DMS114 treated with DMSO at 0.1 percent for 48 hours (cell line): ENCODE measurements around the gene NPFF.
A peak's percentile ranks its signal among the peaks of the same experiment; 100 is the strongest.

Experiments used
- DNase-seq: peaks from one replicate; lab custom pipeline; 2025; ENCODE audit not compliant: unreplicated experiment; lab: John Stamatoyannopoulos, UW

NPFF gene

DNA sequence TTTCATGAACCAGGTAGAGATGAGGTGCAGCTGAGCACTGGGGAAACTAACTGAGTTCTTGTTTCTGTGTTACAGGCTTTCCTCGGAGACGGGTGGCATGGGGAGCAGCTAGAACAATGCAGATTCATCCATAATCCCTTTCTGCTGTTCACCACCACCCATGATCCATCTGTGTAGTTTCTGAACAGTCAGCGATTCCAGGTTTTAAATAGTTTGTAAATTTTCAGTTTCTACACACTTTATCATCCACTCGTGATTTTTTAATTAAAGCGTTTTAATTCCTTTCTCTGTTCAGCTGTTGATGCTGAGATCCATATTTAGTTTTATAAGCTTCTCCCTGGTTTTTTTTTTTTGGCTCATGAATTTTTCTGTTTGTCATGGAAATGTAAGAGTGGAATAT lies 28.0 kb downstream of the NPFF start:
- no peak for DNase-seq

DNA sequence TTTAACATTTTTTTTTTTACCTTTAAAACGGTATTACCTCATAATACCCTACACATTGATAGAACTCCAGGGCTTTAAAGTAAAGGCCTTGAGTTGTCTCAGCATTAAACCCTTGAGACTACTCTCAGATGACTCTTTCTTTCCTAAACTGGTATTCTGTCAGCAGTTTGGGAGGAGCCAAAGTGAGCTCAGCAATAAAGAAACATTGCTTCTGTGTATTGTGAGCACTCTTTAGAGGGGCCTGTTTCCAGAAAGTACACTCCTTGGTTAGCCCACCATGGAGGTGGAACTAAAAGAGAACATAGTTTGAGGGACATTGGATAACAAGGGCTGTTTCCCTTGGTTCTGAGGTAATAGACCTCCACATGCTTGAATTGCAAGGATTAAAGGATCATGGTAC lies 28.4 kb downstream of the NPFF start:
- no peak for DNase-seq

- DNase-seq, result peak; percentile 60
These were observed 30.5 kb downstream of the NPFF start for GRCh38 chr12:53476769-53477209.

GRCh38 chr12:53474819-53475218 lies 32.5 kb downstream of the NPFF start:
- DNase-seq, result no peak

- DNase-seq, result no peak
These were observed 33.2 kb downstream of the NPFF start for GRCh38 chr12:53474077-53474476.

DNA sequence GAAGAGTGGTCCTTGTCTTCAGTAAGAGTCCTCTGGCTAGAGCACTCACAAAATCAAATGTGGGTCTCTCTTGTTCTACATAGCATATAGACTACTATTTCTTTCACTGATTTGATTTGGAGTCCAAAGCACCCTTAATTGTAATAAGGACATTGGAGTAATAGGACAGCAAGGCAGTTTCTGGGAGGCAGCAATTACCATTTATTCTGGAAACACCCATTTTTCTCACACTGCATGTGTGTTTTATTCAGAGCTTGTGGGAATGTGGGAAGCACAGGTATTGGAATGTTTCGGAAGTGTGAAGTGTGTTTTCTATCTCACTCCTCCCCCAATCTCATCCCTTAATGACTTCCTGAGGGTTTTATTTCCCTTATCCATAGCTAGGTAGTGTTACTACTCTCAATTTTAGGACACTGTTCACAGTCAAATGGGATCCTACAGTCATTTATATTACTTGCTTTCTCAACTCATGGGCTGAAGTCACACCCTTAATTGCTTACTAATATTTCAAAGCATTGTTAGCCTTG lies 35.2 kb downstream of the NPFF start:
- DNase-seq, result no peak

GRCh38 chr12:53468282-53468681 lies 39.0 kb downstream of the NPFF start:
- DNase-seq, result no peak

- DNase-seq, result no peak
These were observed 39.4 kb downstream of the NPFF start for GRCh38 chr12:53467880-53468279.

DNA sequence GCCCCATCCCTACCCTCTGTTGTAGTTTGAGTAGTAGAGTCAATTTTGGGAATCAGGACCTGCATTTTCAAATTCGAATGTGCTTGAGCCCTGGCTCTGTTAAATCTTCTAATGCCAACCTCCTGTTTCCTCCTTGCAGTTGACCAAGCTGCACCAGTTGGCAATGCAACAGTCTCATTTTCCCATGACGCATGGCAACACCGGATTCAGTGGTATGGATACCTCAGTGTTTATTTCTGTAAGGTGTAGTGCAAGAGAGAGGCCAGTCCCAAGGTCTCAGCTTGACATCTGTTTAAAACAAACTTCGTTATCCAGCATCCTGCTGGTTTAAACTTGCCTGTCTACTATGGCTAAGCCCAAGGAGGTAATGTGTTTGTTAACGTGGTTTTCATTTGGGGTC lies 40.2 kb downstream of the NPFF start:
- no peak for DNase-seq

GRCh38 chr12:53466640-53467039 lies 40.6 kb downstream of the NPFF start:
- no peak for DNase-seq

DNA sequence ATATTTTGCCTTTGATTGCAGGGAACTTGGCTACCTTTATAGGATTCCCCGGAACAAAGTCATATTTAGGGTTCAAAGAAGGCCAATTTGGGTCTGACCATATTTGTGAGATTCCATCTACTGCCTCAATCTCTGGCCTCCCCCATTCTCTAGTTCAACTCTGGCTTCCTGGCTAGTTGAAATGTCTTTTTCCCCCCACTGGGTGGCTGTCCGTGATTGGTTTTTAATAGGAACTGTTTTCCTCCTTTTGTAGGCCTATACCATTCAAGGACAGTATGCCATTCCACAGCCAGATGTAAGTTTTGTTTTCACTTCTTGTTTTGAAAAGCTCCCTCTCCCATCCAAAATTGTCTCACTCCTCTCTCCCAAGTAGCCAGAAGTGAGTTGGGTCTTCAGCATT lies 41.6 kb downstream of the NPFF start:
- DNase-seq, result no peak

- no peak for DNase-seq
These were observed 42.4 kb downstream of the NPFF start for GRCh38 chr12:53464685-53465418.

DNA sequence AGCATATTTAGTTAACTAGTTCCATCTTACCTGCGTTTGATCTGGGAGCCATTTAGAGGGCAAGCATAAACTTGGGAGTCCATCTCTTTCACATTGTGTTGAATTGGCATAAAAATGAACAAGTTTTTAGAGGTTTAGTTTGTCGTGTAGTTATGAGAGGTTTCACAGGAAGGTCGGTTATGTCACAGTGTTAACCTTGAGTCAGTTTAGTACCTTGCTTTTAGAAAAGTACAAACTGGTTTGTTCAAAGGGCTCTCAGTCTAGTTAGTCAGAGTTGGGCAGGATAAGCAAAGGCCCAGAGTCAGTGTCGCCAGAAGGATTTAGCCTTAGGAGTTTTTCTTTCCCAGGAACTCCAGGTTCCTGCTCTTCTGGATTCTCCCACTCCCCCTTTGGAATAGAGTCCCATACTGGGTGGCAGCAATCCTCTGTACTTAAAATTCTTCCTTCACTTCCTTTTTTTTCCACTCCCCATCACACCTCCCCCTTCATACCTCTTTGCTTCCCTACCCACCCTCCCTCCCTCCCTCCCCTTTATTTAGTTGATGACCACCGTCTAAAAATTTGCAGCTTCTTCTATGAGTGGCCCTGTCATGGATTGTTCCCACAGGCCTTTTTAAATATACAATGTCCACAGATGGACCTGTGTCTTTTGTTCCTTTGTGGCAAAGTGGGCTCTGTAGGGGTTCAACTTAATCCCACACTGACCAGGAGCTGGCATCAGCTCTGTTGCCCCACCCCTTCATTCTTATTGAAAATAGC lies 43.3 kb downstream of the NPFF start:
- DNase-seq, result no peak

GRCh38 chr12:53462935-53463334 lies 44.3 kb downstream of the NPFF start:
- no peak for DNase-seq

- DNase-seq, result no peak
These were observed 45.7 kb downstream of the NPFF start for GRCh38 chr12:53461591-53461990.

DNA sequence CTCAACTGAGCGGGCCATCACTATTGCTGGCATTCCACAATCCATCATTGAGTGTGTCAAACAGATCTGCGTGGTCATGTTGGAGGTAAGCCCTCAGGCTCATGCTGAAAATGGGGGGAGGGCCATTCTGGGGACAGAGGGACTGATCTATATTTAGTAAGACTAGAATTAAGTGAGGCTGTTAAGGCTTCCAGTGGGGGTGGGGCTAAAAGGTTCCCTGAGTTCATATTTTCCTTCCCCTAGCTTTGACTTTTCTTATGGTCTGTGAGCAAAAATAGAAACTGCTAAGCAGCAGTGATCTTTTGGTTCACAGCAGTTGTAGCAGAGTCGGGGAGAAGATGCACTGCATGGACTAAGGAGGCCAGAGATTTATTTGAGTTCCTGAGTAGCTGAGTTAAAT lies 46.2 kb downstream of the NPFF start:
- DNase-seq, result no peak

- no peak for DNase-seq
These were observed 48.2 kb downstream of the NPFF start for GRCh38 chr12:53459097-53459496.
